KBM-7 (cell line): Measurements from ENCODE around the gene DNHD1.

ENCODE experiments used
- DNase-seq: peaks from one replicate; pipeline ENCODE4 v3.0.0-alpha.2; 2015
- in situ Hi-C: fragments of 300-500 bp; cut with MboI; formaldehyde crosslinking; loops from 2 replicates; pipeline ENCODE4 v1.14.3; 2020; ENCODE audit warnings: low sequenced_read_pairs, low pct_unique_long_range_greater_than_20kb, mixed read lengths

DNHD1 gene

DNA sequence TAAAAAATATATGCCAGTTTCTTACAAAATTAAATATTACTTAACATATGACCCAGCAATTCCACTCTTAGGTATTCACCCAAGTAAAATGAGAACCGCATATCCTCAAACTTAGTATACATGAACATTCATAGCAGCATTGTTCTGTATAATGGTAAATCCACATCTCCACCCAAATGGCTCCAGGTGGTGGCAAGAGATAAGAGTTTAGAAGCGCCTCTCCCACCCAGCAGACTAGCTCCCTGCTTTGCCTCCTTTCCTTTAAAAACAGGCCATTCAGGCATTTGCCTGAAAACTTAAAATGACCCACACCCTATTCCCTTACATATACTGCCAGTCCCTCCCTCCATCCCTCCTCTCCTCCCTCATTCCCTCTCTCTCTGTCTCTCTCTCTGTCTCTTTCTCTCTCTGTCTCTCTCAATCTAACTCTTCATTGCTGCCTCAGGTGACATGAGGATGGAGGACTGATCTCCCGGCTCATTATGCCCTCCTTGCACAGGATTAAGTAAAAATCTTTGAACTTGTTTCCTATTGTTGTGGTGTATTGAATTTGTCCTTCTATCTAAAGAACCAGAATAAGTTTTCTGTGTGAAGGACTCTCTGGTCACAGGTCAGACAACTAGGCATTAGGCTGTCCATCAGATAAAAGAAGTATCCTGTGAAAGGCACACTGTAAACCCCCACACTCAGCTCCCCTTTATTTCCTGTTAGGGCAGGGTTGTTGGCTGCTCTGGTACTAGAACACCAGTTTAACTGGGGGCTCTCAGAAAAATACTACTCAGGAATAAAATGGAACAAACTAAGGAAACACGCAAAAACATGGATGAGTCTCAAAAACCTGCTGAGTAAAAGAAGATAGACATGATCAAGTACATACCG is 58.0 kb downstream of the DNHD1 start:
- in situ Hi-C loops = no loop called here
- DNase-seq = no peak

DNA sequence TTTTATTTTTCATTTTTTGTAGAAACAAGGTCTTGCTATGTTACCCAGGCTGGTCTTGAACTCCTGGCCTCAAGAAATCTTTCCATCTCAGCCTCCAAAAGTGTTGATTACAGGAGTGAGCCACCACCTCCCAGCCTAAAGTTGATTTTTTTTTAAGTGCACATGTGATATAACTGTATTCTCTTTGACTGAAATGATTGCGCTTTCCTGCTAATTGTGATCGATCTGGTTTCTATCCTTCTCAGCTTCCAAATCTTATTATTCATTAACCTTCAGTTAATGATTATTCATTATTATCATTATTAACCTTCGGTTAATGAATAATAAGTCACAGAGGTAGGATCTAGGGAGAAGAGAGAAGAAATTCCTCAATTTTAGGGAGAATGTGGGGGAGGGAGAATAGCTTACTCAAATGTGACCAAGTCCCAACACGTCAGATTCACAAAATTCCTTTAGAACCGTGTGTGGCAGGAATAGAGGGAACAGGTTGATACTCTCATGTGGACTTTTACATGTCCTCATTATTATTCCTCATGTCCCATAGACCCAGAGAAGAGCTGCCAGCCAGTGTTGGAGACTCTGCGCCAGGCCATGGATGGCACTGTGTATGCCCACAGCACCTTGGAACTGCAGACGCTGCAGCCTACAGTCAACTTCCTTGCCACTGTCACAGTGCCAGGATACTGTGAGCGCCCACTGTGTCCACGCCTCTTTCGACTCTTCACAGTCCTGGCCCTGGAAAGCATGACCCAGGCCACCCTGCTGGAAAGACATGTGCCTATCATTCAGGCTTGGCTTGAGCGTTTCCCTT is 59.3 kb downstream of the DNHD1 start:
- DNase-seq = no peak
- in situ Hi-C loops = no loop called here

DNA sequence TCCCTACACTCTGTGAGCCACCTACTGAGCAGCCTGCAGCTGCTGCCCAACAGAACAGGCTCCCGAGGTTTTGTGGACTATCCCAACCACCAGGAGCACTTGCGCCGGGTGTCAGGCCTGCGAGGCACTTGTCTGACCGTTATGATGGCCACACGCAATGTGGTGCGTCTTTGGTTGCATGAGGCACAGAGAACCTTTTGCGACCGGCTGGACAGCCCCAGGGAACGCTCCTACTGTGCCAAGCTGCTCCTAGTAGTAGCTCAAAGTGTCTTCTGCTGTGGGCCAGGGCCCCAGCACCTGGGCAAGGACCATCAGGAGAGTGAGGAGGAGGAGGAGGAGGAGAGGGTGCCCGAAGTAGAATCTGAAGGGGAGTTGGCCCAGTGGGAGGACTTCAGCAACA is 60.0 kb downstream of the DNHD1 start:
- no peak for DNase-seq
- in situ Hi-C loops = no loop called here

DNA sequence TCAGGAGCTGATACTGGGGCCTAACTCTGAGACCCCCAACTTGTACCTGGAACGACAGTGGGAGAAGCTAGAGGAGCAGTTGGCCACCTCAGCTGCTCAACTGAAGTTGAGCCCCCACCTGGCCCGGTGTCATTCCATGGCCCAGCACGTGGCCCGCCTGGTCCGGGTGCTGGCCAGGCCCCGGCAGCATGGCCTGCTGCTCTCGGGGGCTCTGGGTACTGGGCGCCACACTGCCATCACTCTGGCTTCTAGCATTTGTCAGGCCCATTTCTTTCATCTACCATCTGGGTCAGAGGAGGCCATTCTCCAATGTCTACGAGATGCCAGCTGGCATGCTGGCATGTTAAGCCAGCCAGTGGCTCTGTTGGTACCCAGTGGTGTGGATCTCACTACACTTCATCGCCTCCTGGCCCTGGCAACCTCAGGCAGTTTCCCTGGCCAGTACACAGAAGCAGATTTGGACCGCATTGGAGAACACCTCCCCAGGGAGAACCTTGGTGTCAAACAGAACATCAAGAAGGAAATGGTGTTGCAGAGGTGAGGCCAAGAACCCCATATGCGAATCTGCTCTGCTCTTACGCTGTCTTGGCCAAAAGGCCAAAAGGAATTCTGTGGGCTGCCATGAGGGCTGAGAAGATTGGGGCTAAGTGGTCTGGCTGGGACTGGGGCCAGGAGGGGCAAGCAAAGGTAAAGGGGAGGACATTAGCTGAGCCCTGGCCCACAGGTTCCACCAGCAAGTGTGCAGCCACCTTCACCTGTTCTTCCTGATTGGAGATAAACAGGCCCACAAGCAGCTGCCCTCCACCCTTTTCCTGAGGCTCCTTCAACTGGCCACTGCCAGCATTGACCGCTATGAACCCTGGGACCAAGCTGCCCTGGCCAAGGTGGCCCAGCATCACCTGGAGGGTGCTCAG is 60.9 kb downstream of the DNHD1 start:
- DNase-seq = no peak

DNA sequence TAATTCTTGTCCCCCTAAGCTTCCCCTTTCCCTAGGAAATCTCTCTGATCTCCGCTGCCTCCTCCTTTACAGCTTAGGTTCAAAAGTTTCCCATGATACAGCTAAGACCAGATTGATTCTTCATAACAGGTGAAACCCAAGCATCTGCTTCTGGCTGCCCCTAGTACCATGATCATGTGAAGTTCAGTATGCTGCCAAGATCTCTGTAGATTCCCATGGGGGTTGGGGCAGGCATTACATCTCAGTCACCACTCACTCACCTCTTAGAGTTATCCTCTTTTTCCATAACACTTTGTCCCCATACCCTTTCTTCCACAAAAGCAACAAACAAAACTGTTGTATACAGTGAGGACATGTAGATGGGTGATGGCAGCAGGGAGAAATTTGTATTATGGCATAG is 62.3 kb downstream of the DNHD1 start:
- in situ Hi-C loops = no loop called here

More for the DNA sequence above, 60.9 kb downstream of the DNHD1 start:
- in situ Hi-C loops = no loop called here

DNA sequence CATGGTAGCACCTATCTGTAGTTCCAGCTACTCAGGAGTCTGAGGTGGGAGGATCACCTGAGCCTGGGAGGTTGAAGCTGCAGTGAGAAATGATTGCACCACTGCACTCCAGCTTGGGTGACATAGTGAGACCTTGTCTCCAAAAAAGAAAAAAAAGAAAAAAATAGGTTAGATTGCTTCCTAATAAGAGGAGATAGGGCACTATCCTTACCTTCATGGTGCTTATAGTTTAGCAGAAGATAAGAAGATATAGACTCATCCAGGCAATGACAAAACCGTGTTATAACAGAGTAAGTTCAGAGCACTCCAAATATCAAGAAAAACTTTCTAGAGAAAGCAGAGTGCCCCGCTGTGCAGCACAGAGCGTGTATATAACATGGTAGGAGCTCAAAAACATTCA is 64.2 kb downstream of the DNHD1 start:
- no peak for DNase-seq
- in situ Hi-C loops = no loop called here

More for the DNA sequence above, 62.3 kb downstream of the DNHD1 start:
- DNase-seq = no peak

DNA sequence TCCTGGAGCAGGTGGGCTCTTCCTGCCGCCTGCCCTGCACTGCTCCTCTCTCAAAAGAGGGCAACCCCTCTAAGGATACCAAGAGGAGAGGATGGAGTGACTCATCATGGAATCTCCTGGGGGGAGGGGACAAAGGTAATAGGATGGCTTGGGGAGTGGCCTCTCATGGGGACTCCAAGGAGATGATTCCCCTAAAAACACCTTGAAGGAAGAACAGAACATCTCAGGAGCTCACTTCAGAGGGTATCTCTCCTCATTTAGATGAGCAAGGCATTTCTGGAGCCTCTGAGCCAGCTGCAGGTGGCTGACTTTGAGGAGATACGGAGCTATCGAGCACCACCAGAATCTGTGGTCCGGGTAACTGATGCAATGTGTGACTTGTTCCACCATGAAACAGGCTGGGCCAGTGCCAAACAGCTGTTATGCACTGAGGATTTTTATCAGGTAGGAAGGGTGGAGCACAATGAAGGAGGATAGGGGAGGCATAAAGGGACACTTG is 66.1 kb downstream of the DNHD1 start:
- in situ Hi-C loops = no loop called here
- DNase-seq = no peak

DNA sequence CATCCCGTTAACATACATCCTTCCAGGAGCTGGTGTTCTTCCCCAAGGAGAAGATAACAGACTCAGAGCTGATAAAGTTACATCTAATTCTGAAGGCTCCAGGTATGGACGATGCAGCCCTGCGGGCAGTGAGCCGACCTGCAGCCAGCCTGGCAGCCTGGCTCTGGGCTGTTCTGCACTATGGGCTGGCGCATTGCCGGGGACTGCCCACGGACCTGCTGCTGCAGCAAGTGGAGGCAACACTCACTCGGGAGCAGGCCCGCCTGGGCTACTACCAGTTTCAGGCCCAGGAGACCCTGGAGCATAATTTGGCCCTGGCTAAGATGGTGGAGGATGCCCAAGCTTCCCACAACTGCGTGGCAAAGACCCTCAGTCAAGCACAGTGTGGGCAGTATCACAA is 66.6 kb downstream of the DNHD1 start:
- in situ Hi-C loops = no loop called here
- DNase-seq = no peak

DNA sequence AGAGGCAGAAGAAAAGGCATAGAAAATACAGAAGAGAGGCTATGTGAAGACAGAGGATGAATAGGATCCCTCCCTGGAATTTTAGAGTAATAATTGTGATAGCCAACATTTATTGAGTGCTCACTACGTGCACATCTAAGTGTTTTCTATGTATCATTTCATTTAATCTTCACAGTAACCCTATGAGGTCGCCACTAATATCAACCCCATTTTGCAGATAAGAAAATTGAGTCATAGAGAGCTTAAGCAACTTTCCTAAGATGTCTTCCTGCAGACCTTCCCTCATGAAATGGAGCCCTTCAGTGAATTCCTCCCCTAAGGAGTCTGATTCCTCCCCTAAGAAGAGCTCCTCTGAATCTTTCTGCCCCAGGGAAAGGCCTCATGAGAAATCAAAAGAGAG is 68.2 kb downstream of the DNHD1 start:
- in situ Hi-C loops = no loop called here
- no peak for DNase-seq

DNA sequence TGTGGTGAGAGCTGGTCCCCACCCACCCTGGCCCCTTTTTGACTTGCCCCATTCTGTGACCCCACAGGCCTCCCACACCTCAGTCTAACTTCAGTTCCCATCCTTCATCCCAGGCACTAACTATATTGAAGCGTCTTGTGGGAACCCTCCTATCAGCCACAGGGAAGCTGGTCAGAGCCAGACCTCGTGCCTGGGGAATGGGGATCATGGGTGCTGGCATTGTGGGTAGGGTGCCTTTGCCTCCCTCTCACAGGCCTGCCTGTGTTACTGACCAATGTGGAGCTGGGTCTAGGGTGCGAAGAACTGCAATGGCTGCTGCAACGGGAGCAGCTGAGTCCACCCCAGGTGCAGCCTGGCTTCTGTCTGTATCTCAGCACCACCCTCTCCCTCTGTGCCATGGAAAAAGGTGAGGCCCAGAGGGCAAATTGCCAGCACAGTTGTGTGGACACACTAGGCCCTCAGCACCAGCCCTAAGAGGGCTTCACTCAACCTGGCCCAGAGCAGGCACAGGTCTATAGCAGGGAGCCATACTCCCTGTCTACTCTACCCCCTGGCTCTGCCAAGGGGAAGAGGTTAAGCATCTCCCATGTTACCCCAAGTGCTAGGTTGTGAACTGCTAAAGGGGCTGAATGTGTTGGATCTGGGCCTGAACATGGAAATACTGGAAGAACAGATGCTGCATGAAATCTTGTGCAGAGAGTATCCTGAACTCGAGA is 69.1 kb downstream of the DNHD1 start:
- in situ Hi-C loops = no loop called here
- no peak for DNase-seq

DNA sequence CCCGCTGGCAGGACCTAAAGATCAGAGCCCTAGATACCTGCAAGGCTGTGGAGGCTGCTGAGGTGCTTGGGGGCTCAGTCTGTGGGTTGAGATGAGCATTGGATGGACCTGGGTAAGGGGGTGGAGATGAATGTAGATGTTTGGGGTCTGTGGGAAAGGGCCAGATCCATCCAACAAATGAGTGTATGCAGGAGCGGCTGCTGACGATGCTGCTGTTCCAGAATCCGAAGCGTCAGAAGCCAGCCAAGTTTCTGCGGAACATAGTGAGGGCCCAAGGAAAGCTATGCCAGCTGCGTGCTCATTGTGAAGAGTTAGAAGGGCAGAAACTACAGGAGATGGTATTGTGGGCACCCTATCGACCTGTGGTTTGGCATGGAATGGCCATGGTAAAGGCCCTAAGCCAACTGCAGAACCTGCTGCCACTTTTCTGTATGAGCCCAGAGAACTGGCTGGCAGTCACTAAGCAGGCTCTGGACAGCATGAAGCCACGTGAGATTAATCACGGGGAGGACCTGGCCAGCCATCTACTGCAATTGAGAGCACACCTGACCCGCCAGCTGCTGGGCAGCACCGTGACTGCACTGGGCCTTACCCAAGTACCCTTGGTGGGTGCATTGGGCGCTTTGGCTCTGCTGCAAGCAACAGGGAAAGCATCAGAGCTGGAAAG is 69.8 kb downstream of the DNHD1 start:
- in situ Hi-C loops = no loop called here
- DNase-seq = no peak

DNA sequence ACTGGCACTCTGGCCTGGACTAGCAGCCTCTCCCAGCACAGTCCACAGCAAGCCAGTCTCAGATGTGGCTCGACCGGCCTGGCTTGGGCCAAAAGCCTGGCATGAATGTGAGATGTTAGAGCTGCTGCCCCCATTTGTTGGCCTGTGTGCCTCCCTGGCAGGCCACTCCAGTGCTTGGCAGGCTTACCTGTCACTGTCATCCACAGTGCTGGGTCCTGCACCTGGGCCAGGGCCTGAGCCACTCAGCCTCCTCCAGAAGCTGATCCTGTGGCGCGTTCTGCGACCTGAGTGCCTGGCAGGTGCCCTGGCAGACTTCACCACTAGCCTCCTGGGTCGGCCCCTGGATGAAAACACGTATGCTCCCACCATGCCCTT is 70.3 kb downstream of the DNHD1 start:
- in situ Hi-C loops = no loop called here
- no peak for DNase-seq

DNA sequence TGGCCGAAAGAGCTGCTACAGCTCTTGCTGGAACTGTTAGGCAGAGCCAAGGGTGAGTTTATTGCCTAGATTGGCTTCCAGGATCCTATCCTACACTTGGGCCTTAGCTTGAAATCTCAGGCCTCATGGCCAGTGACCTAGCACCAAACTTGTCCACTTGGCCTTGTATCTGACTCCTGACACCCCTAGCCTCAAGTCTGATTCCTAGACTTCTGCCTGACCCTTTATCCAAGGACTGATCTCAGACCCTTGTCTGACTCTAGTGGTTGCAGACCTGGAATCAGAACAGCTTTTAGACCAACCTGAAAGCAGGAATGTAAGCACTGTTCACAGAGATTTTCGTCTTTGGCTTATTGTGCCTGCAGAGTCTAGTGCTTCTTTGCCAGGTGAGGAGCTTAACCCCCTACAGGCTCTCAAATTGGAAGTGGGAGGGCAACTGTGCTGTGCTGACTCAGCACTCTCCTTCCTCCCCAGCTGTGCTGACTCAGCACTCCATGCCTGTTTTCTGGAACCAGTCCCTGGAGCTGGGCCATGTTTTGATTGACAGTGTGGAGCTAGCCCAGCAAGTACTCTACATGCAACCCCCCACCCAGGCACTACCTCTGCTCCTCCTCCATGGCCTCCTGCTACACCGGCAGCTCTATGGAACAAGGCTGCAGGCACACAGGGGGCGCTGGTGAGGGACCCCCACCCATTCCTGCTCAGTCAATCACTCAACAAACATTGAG is 71.3 kb downstream of the DNHD1 start:
- DNase-seq = peak; percentile 26

DNA sequence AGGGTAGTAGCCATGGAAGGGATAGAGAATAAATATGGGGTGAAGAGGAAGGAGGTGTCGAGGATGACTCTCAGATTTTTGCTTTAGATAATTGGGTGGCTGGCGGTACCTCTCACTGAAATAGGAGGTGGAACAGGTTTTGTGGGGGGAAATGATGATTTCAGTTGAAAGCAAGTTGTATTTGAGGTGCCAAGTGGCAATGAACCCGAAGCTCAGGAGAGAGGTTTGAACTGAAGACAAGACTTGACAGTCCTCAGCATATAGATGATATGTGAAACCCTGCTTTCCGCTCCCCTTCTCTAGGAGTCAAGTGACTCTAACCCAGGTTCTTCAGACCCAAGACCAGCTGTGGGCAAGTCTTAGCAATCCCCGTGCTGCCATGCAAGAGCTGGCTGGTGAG is 72.6 kb downstream of the DNHD1 start:
- in situ Hi-C loops = no loop called here
- DNase-seq = no peak

More for the DNA sequence above, 71.3 kb downstream of the DNHD1 start:
- in situ Hi-C loops = no loop called here

DNA sequence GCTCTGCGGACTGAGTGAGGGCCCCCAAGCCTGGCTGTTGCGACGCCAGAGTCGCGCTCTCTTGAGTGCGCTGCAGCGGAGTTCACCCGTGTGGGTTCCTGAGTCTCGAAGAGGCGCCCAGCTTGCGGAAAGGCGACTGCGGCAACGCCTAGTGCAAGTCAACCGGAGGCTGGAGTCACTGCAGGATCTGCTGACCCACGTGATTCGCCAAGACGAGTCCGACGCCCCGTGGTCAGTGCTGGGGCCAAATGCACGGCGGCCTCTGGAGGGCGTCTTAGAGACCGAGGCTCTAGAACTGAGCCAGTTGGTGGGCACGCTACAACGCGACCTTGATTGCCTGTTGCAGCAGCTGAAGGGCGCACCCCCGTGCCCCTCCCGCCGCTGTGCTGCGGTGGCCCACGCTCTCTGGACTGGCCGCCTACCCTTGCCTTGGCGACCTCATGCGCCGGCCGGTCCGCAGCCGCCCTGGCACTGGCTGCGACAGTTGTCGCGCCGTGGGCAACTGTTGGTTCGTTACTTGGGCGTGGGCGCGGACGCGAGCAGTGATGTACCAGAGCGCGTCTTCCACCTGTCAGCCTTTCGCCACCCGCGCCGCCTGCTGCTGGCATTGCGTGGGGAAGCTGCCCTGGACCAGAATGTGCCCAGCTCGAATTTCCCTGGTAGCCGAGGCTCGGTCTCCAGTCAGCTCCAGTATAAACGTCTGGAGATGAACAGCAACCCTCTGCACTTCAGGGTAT is 73.8 kb downstream of the DNHD1 start:
- DNase-seq = no peak
- in situ Hi-C loops = no loop called here

DNA sequence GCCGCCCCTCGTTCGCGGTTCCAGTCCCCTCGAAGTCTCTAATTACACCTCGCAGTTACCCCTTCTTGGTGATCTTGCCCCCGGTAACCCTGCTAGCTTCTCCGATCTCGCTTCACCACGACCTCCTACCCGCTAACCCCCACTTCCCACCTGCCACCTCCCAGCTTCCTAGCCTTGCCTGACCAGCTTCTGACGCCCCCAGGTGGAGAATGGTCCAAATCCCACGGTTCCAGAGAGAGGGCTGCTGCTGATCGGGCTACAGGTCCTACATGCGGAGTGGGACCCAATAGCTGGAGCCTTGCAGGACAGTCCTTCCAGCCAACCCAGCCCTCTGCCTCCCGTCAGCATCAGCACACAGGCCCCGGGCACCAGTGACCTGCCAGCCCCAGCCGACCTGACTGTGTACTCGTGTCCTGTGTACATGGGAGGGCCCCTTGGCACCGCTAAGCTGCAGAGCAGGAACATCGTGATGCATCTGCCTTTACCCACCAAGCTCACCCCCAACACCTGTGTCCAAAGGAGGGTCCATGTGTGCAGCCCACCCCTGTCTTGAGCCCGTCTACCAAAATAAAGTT is 74.4 kb downstream of the DNHD1 start:
- in situ Hi-C loops = no loop called here

DNA sequence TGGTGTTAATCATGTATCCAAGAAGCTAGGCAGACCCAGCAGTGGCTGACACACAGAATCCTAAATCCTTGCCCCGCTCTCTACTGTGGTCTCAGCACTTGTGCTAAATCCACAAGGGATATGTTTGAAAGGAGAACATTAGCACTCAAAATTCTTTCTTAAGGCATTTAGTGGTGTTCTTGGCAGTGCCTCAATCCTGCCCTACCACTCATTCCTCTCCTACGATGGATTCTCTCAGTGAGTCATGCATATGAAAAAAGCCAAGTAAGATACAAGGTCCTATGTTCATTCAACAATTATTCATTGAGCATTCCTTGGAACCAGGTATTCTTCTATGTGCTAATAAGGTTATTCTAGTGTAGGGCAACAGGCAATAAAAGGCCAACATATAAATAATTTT is 75.1 kb downstream of the DNHD1 start:
- in situ Hi-C loops = no loop called here
- DNase-seq = no peak

More for the DNA sequence above, 74.4 kb downstream of the DNHD1 start:
- no peak for DNase-seq
